ENCODE data around the gene PTGIS. TPM values are rescaled to one million over a fixed set of nuclear protein-coding genes. Genes with fewer than 3 reads are reported as not detected.

PTGIS gene
- total and polyA plus RNA-seq, 2 donors (not counting 3 experiments of a cell fraction or from before 2014, with no cell fraction given): 6.2 to 11.8 TPM

- no peaks in the 10 kb centered on the region for H3K79me2 ChIP-seq (ENCODE audit: control insufficient read depth, insufficient read depth, low read length)
- DNase-seq (ENCODE audit: low read depth, low spot score) (no peak), FAIRE-seq (no peak)
- ChIA-PET POLR2A (no interaction called here), CTCF (interaction anchor here (0.5 to 12.5 kb wide), 4 partner anchors 9 to 624 kb away, joined by 3 to 962 read pairs (median 4); no protein-coding TSS in a partner anchor)
- no peak overlapping the region for H2AFZ ChIP-seq (ENCODE audit: low read depth, low read length)
- intact Hi-C loops (cut with micrococcal nuclease) (loop anchor here (5.0 kb wide), 1 partner anchor 303 kb away; no protein-coding TSS in a partner anchor), dilution Hi-C loops (cut with MboI; ENCODE audit: extremely low pct_ligation_motif_present, low sequenced_read_pairs) (no loop called here)
- H3K4me2 ChIP-seq (ENCODE audit: insufficient read depth, low read length): no peak overlapping the region
- H3K4me1 ChIP-seq (ENCODE audit: control insufficient read depth, extremely low read depth, insufficient read depth, low read length): no peaks in the 10 kb centered on the region
- H3K9me3 ChIP-seq (replicated peaks; ENCODE audit: control insufficient read depth, insufficient read depth, low read length): no peaks in the 10 kb centered on the region
- no peaks in the 10 kb centered on the region for H3K9me1 ChIP-seq (replicated peaks; ENCODE audit: control insufficient read depth, extremely low read depth, insufficient read depth, low read length)
- H3K27ac ChIP-seq (ENCODE audit: insufficient read depth, low read depth, low read length): no peak overlapping the region
- BruUV-seq (replicated peaks): no TSS peak
- no peak overlapping the region for H3K9ac ChIP-seq (replicated peaks; ENCODE audit: extremely low read depth, insufficient read depth, low read length)
- peaks cover 0 to 5% of the 10 kb centered on the region in 2 experiments for H3K36me3 ChIP-seq (ENCODE audit: control insufficient read depth in 2 of 2, extremely low read depth in 1 of 2, insufficient read depth in 2 of 2, low read length in 2 of 2)
- H3K4me3 ChIP-seq (replicated peaks in 1 of 3; ENCODE audit: insufficient read depth in 1 of 3, low read depth in 1 of 3, low read length in 3 of 3): no peak overlapping the region
- H4K20me1 ChIP-seq (replicated peaks; ENCODE audit: control insufficient read depth, extremely low read depth, insufficient read depth, low read length): no peaks in the 10 kb centered on the region
- TF ChIP-seq EZH2 (IDR thresholded peaks at IDR 0.05; ENCODE audit: borderline replicate concordance, low read depth, low read length, severe bottlenecking) (no peak), GATA2 (IDR thresholded peaks at IDR 0.05; ENCODE audit: insufficient read depth, insufficient read length, low read depth, low read length) (no peak), FOS (IDR thresholded peaks at IDR 0.05; ENCODE audit: borderline replicate concordance, insufficient read depth, low read length) (no peak), MYC (IDR thresholded peaks at IDR 0.05; ENCODE audit: low read depth, low read length) (no peak), JUN (IDR thresholded peaks at IDR 0.05; ENCODE audit: borderline replicate concordance, insufficient read depth, insufficient read length, low read depth) (no peak), POLR2A (IDR thresholded peaks at IDR 0.05; ENCODE audit: low read depth, low read length) (no peak), CTCF (IDR thresholded peaks at IDR 0.05; ENCODE audit: extremely low read depth in 1 of 2, insufficient read depth in 1 of 2, low read depth in 1 of 2, low read length in 2 of 2) (no peak), MAX (IDR thresholded peaks at IDR 0.05; ENCODE audit: insufficient read depth, insufficient read length) (no peak), POLR2AphosphoS5 (IDR thresholded peaks at IDR 0.05; ENCODE audit: insufficient read depth, low read depth, low read length) (no peak)
- H3K27me3 ChIP-seq (ENCODE audit: control insufficient read depth in 2 of 2, insufficient read depth in 2 of 2, low read length in 2 of 2): no peaks in the 10 kb centered on the region
These were observed 24.0 kb downstream of the PTGIS start for GRCh38 chr20:49543858-49544437.
